Neural cell (in vitro differentiated cells): ENCODE measurements around the gene XRRA1. TPM values are rescaled to one million over a fixed set of nuclear protein-coding genes. Genes with fewer than 3 reads are reported as not detected.

Experiments
- H2AFZ ChIP-seq: fragments of 200-600, 300-800 bp; sonication (generic), shearing (Covaris generic); 2 replicates; pipeline ENCODE4 v1.6.0; 2014; ENCODE audit warnings: low read depth, mild to moderate bottlenecking, antibody characterized with exemption, low read length, moderate library complexity
- H3F3A ChIP-seq: fragments of 200-600 bp; shearing (Covaris generic); 2 replicates; pipeline ENCODE4 v1.6.1; 2016; ENCODE audit warnings: mild to moderate bottlenecking, moderate library complexity, mixed read lengths, antibody characterized with exemption, low read length; ENCODE audit not compliant: insufficient read depth, poor library complexity, severe bottlenecking
- H3K27ac ChIP-seq: fragments of 200-600, 300-800 bp; sonication (generic), shearing (Covaris generic); 2 replicates; pipeline ENCODE4 v1.5.1; 2014; ENCODE audit warnings: mild to moderate bottlenecking, low read length, moderate library complexity
- H3K27me3 ChIP-seq: fragments of 300-800, 200-600 bp; sonication (generic), shearing (Covaris generic); 2 replicates; pipeline ENCODE4 v1.6.0; 2014; ENCODE audit warnings: mild to moderate bottlenecking, low read depth, low read length, moderate library complexity; ENCODE audit not compliant: insufficient read depth
- H3K36me3 ChIP-seq: fragments of 300-800, 200-600 bp; sonication (generic), shearing (Covaris generic); 2 replicates; pipeline ENCODE4 v1.5.1; 2014; ENCODE audit warnings: mild to moderate bottlenecking, antibody characterized with exemption, low read length, moderate library complexity; ENCODE audit not compliant: insufficient read depth
- H3K4me2 ChIP-seq: fragments of 300-800, 200-600 bp; sonication (generic), shearing (Covaris generic); 2 replicates; pipeline ENCODE4 v1.6.0; 2014; ENCODE audit warnings: mild to moderate bottlenecking, low read length
- H3K4me3 ChIP-seq: fragments of 300-800, 200-600 bp; sonication (generic), shearing (Covaris generic); 2 replicates; pipeline ENCODE4 v1.5.1; 2014; ENCODE audit warnings: mild to moderate bottlenecking, low read length, moderate library complexity
- H3K79me2 ChIP-seq: fragments of 200-600 bp; shearing (Covaris generic); replicated peaks from 2 replicates; pipeline ENCODE4 v1.6.0; 2014; ENCODE audit warnings: mild to moderate bottlenecking, low read length, moderate library complexity; ENCODE audit not compliant: insufficient read depth
- H3K9ac ChIP-seq: fragments of 300-800, 200-600 bp; sonication (generic), shearing (Covaris generic); 2 replicates; pipeline ENCODE4 v1.6.1; 2016; ENCODE audit warnings: mild to moderate bottlenecking, low read length, mixed read lengths
- H3K9me2 ChIP-seq: fragments of 200-600 bp; shearing (Covaris generic); 2 replicates; pipeline ENCODE4 v1.6.1; 2016; ENCODE audit warnings: mild to moderate bottlenecking, low read length, mixed read lengths; ENCODE audit not compliant: insufficient read depth
- H3K9me3 ChIP-seq: fragments of 200-600, 300-800 bp; sonication (generic), shearing (Covaris generic); 2 replicates; pipeline ENCODE4 v1.6.1; 2016; ENCODE audit warnings: mild to moderate bottlenecking, mixed run types, low read length, moderate library complexity, mixed read lengths
- H4K20me1 ChIP-seq: fragments of 200-600 bp; shearing (Covaris generic); 2 replicates; pipeline ENCODE4 v1.6.1; 2016; ENCODE audit warnings: mild to moderate bottlenecking, mixed run types; ENCODE audit not compliant: insufficient read depth
- CTCF ChIP-seq: fragments of 450-650 bp; IDR thresholded peaks from 2 replicates; pipeline ENCODE4 v1.5.1; 2014; ENCODE audit warnings: antibody characterized with exemption, mild to moderate bottlenecking, moderate library complexity; ENCODE audit not compliant: poor library complexity, severe bottlenecking
- EP300 ChIP-seq: fragments of 450-650 bp; conservative IDR thresholded peaks from 2 replicates; pipeline ENCODE4 v1.6.1; 2014; ENCODE audit warnings: antibody characterized with exemption, mild to moderate bottlenecking, moderate library complexity; ENCODE audit not compliant: poor library complexity, severe bottlenecking
- EZH2 ChIP-seq: fragments of 200-600, 300-800 bp; shearing (Covaris generic), sonication (generic); IDR thresholded peaks from 2 replicates; pipeline ENCODE4 v1.6.1; 2014; ENCODE audit warnings: antibody characterized with exemption, low read length, borderline replicate concordance, mild to moderate bottlenecking; ENCODE audit not compliant: insufficient read depth, poor library complexity, severe bottlenecking
- MXI1 ChIP-seq: fragments of 450-650 bp; conservative IDR thresholded peaks from 2 replicates; pipeline ENCODE4 v1.6.1; 2014; ENCODE audit warnings: antibody characterized with exemption, mild to moderate bottlenecking; ENCODE audit not compliant: poor library complexity, severe bottlenecking
- POLR2AphosphoS5 ChIP-seq: IDR thresholded peaks from 2 replicates; pipeline ENCODE4 v1.6.1; 2012
- RAD21 ChIP-seq: fragments of 450-650 bp; conservative IDR thresholded peaks from 2 replicates; pipeline ENCODE4 v1.6.1; 2014; ENCODE audit warnings: antibody characterized with exemption, mild to moderate bottlenecking, moderate library complexity
- REST ChIP-seq: IDR thresholded peaks from 2 replicates; pipeline ENCODE4 v1.6.1; 2012; ENCODE audit warnings: borderline replicate concordance
- SMC3 ChIP-seq: fragments of 450-650 bp; conservative IDR thresholded peaks from 2 replicates; pipeline ENCODE4 v1.6.1; 2014; ENCODE audit warnings: antibody characterized with exemption, mild to moderate bottlenecking, moderate library complexity; ENCODE audit not compliant: poor library complexity
- TAF1 ChIP-seq: IDR thresholded peaks from 2 replicates; pipeline ENCODE4 v1.6.1; 2012; ENCODE audit warnings: low read depth
- polyA plus RNA-seq: library from polyadenylated mRNA; depleted of rRNA; stranded (reverse); fragments of >200 nt; gene quantifications from 2 replicates; pipeline ENCODE4 v1.2.3, GENCODE V29; 2014

XRRA1 gene
- polyA plus RNA-seq, 1 donor from 2014 or later = 2.7 TPM

- no peak overlapping the region for H3K4me3 ChIP-seq
- H3K9me3 ChIP-seq = no peaks in the 10 kb centered on the region
- no peak overlapping the region for H3K9ac ChIP-seq
- H3F3A ChIP-seq = no peaks in the 10 kb centered on the region
- H3K4me2 ChIP-seq = no peak overlapping the region
- H4K20me1 ChIP-seq = no peaks in the 10 kb centered on the region
- H3K9me2 ChIP-seq = no peaks in the 10 kb centered on the region
- no peak for TF ChIP-seq REST
- TF ChIP-seq RAD21 = no peak
- no peak for TF ChIP-seq TAF1
- TF ChIP-seq MXI1 = no peak
- no peak for TF ChIP-seq EZH2
- no peak for TF ChIP-seq POLR2AphosphoS5
- no peak for TF ChIP-seq SMC3
- TF ChIP-seq CTCF = no peak
- TF ChIP-seq EP300 = no peak
- no peaks in the 10 kb centered on the region for H3K79me2 ChIP-seq
- H2AFZ ChIP-seq = no peak overlapping the region
- H3K27me3 ChIP-seq = no peaks in the 10 kb centered on the region
- H3K27ac ChIP-seq = no peak overlapping the region
- H3K36me3 ChIP-seq = peaks cover 4% of the 10 kb centered on the region
Observed at GRCh38 chr11:74978041-74978440, 29.1 kb upstream of the XRRA1 start.

- Histone ChIP-seq H2AFZ (no peak overlapping the region), H3K36me3 (no peaks in the 10 kb centered on the region), H3K4me3 (no peak overlapping the region), H3K79me2 (no peaks in the 10 kb centered on the region), H3K9ac (no peak overlapping the region), H4K20me1 (no peaks in the 10 kb centered on the region), H3K4me2 (no peak overlapping the region), H3K27me3 (no peaks in the 10 kb centered on the region), H3K9me2 (no peaks in the 10 kb centered on the region), H3F3A (no peaks in the 10 kb centered on the region), H3K9me3 (no peaks in the 10 kb centered on the region), H3K27ac (no peak overlapping the region)
- TF ChIP-seq SMC3 (no peak), MXI1 (no peak), POLR2AphosphoS5 (no peak), REST (no peak), TAF1 (no peak), EP300 (no peak), RAD21 (no peak), CTCF (no peak), EZH2 (no peak)
Observed at GRCh38 chr11:74971424-74971823, 22.5 kb upstream of the XRRA1 start.
